ENCODE data around the gene MTHFSD. TPM values are rescaled to one million over a fixed set of nuclear protein-coding genes. Genes with fewer than 3 reads are reported as not detected.

Gene MTHFSD
- total RNA-seq, 4 donors from 2014 or later: 22.7 to 40.8 (median 25.4) TPM

DNA sequence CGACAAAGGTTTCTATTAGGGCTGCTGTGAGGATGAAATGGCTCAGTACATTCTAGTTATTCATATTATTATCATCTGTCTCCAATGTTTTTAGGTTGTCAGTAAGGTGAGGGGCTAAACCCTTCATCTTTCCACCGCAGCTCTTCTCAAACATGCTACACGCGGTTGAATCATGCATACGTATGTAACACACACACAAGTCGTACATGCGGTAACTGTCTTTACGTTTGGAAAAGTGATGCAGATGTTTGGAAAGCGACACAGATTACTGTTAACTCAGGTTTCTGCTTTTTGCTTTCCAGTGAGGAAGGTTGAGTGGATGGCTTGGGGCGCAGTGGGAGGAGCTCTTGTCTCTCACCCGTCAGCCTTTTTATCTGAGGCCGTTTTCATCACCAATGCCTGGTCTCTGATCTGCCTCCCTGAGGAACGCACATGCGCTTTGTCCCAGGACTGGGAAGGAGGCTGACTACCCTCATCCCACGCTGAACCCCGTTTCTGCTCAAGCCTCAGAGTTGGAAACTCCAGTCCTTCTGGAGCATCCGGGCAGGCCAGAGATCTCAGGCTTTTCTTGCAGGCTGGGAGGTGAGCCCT is 20.2 kb upstream of the MTHFSD start:
- TF ChIP-seq CTCF (IDR thresholded peaks at IDR 0.05) (no peak), EP300 (IDR thresholded peaks at IDR 0.05) (no peak), POLR2A (IDR thresholded peaks at IDR 0.05) (no peak)
- Histone ChIP-seq H3K4me3 (peak overlapping the region in 3 of 4 donors; percentile 39 to 52 (median 50)), H3K36me3 (no peaks in the 10 kb centered on the region), H3K4me1 (peaks cover 0 to 76% (median 20%) of the 10 kb centered on the region in 4 donors), H3K27ac (peak overlapping the region in 3 of 4 donors; percentile 36 to 92 (median 86)), H3K27me3 (peaks cover 0 to 98% of the 10 kb centered on the region in 2 donors), H3K9me3 (no peaks in the 10 kb centered on the region)
- no peak for DNase-seq (ENCODE audit: low spot score in 2 of 2)
- 56 to 60% methylated on average over 17 of the region's 17 CpGs for WGBS, 2 donors

- TF ChIP-seq POLR2A (IDR thresholded peaks at IDR 0.05) (no peak), CTCF (IDR thresholded peaks at IDR 0.05) (no peak), EP300 (IDR thresholded peaks at IDR 0.05) (no peak)
- Histone ChIP-seq H3K36me3 (no peaks in the 10 kb centered on the region), H3K9me3 (no peaks in the 10 kb centered on the region), H3K4me3 (no peak overlapping the region), H3K4me1 (peaks cover 0 to 74% (median 20%) of the 10 kb centered on the region in 4 donors), H3K27ac (peak overlapping the region in 2 of 4 donors; percentile 86 to 92), H3K27me3 (peaks cover 0 to 98% of the 10 kb centered on the region in 2 donors)
- no peak for DNase-seq (ENCODE audit: low spot score in 2 of 2)
- 65 to 81% methylated on average over 4 of the region's 4 CpGs for WGBS, 2 donors
These were observed 19.6 kb upstream of the MTHFSD start for GRCh38 chr16:86574646-86575045.

GRCh38 chr16:86573646-86574508 is 18.8 kb upstream of the MTHFSD start:
- Histone ChIP-seq H3K4me3 (no peak overlapping the region), H3K4me1 (peaks cover 0 to 66% (median 19%) of the 10 kb centered on the region in 4 donors), H3K9me3 (no peaks in the 10 kb centered on the region), H3K27me3 (peaks cover 0 to 100% of the 10 kb centered on the region in 2 donors), H3K36me3 (no peaks in the 10 kb centered on the region), H3K27ac (peak overlapping the region in 2 of 4 donors; percentile 86 to 92)
- TF ChIP-seq CTCF (IDR thresholded peaks at IDR 0.05) (no peak), EP300 (IDR thresholded peaks at IDR 0.05) (no peak), POLR2A (IDR thresholded peaks at IDR 0.05) (no peak)
- WGBS, 2 donors: 46 to 61% methylated on average over 13 of the region's 13 CpGs
- DNase-seq (ENCODE audit: low spot score in 2 of 2): no peak

GRCh38 chr16:86573215-86573614 is 18.2 kb upstream of the MTHFSD start:
- peaks cover 0 to 61% (median 16%) of the 10 kb centered on the region in 4 donors for H3K4me1 ChIP-seq
- no peaks in the 10 kb centered on the region for H3K9me3 ChIP-seq
- 41 to 44% methylated on average over 8 of the region's 8 CpGs for WGBS, 2 donors
- DNase-seq (ENCODE audit: low spot score in 2 of 2): no peak
- TF ChIP-seq CTCF (IDR thresholded peaks at IDR 0.05): no peak
- TF ChIP-seq POLR2A (IDR thresholded peaks at IDR 0.05): no peak
- no peak for TF ChIP-seq EP300 (IDR thresholded peaks at IDR 0.05)
- no peak overlapping the region for H3K4me3 ChIP-seq
- peak overlapping the region in 2 of 4 donors; percentile 79 to 80 for H3K27ac ChIP-seq
- no peaks in the 10 kb centered on the region for H3K36me3 ChIP-seq
- peaks cover 0 to 98% of the 10 kb centered on the region in 2 donors for H3K27me3 ChIP-seq

- H3K27ac ChIP-seq: peak overlapping the region in 2 of 4 donors; percentile 79 to 80
- peak overlapping the region in 1 of 4 donors; percentile 60 for H3K4me3 ChIP-seq
- no peaks in the 10 kb centered on the region for H3K36me3 ChIP-seq
- peaks cover 0 to 94% of the 10 kb centered on the region in 2 donors for H3K27me3 ChIP-seq
- no peaks in the 10 kb centered on the region for H3K9me3 ChIP-seq
- 48 to 69% methylated on average over 7 to 8 of the region's 8 CpGs for WGBS, 2 donors
- DNase-seq (ENCODE audit: low spot score in 2 of 2): no peak
- TF ChIP-seq CTCF (IDR thresholded peaks at IDR 0.05): no peak
- no peak for TF ChIP-seq POLR2A (IDR thresholded peaks at IDR 0.05)
- no peak for TF ChIP-seq EP300 (IDR thresholded peaks at IDR 0.05)
- peaks cover 0 to 55% (median 16%) of the 10 kb centered on the region in 4 donors for H3K4me1 ChIP-seq
These were observed 17.6 kb upstream of the MTHFSD start for GRCh38 chr16:86572606-86573005.

Data from tibial nerve (tissue), 4 donors.